Measurements from ENCODE around the gene INPP1.
"Not testable (repeated sequence)": the region's sequence is repeated elsewhere in the genome, so short reads cannot be mapped to it uniquely, and the experiment has no call there.

INPP1 gene

GRCh38 chr2:190334479-190335224 lies 8.7 kb upstream of the INPP1 start:
- no peak for DNase-seq

GRCh38 chr2:190335225-190335559 lies 8.2 kb upstream of the INPP1 start:
- no peak for DNase-seq

- not testable (repeated sequence) for DNase-seq
Measured at GRCh38 chr2:190335584-190335983, 7.8 kb upstream of the INPP1 start.

- no peak for DNase-seq
Measured at GRCh38 chr2:190336420-190336819, 7.0 kb upstream of the INPP1 start.

GRCh38 chr2:190338453-190338852 lies 4.9 kb upstream of the INPP1 start:
- DNase-seq, result no peak

GRCh38 chr2:190339394-190339793 lies 4.0 kb upstream of the INPP1 start:
- no peak for DNase-seq

GRCh38 chr2:190340369-190340768 lies 3.0 kb upstream of the INPP1 start:
- no peak for DNase-seq

- no peak for DNase-seq
Measured at GRCh38 chr2:190342611-190343010, 778 bp upstream of the INPP1 start.

GRCh38 chr2:190343089-190343535 lies 277 bp upstream of the INPP1 start:
- DNase-seq, result no peak

GRCh38 chr2:190344276-190344827 lies 963 bp downstream of the INPP1 start:
- DNase-seq, result peak in 1 of 2 donors; percentile 53

GRCh38 chr2:190350371-190350770 lies 7.0 kb downstream of the INPP1 start:
- DNase-seq, result no peak

GRCh38 chr2:190351955-190352354 lies 8.6 kb downstream of the INPP1 start:
- no peak for DNase-seq

GRCh38 chr2:190352668-190353536 lies 9.5 kb downstream of the INPP1 start:
- DNase-seq, result no peak

GRCh38 chr2:190353537-190353899 lies 10.1 kb downstream of the INPP1 start:
- DNase-seq, result no peak

GRCh38 chr2:190354003-190354690 lies 10.8 kb downstream of the INPP1 start:
- no peak for DNase-seq

- DNase-seq, result no peak
Measured at GRCh38 chr2:190355968-190356644, 12.7 kb downstream of the INPP1 start.

GRCh38 chr2:190357600-190357999 lies 14.2 kb downstream of the INPP1 start:
- DNase-seq, result no peak

- DNase-seq, result not testable (repeated sequence)
Measured at GRCh38 chr2:190358655-190359448, 15.5 kb downstream of the INPP1 start.

- DNase-seq, result no peak
Measured at GRCh38 chr2:190360561-190360960, 17.2 kb downstream of the INPP1 start.

- DNase-seq, result no peak
Measured at GRCh38 chr2:190360965-190361364, 17.6 kb downstream of the INPP1 start.

GRCh38 chr2:190361572-190361971 lies 18.2 kb downstream of the INPP1 start:
- DNase-seq, result no peak

GRCh38 chr2:190362894-190363293 lies 19.5 kb downstream of the INPP1 start:
- DNase-seq, result no peak
